ENCODE data around the gene WNT5A. TPM values are rescaled to one million over a fixed set of nuclear protein-coding genes. Genes with fewer than 3 reads are reported as not detected.

Gene WNT5A
- total RNA-seq, 3 donors from 2014 or later: 7.0 to 54.7 (median 18.7) TPM

- Histone ChIP-seq H3K27me3 (no peaks in the 10 kb centered on the region), H3K4me1 (no peaks in the 10 kb centered on the region), H3K36me3 (no peaks in the 10 kb centered on the region), H3K27ac (no peak overlapping the region), H3K4me3 (no peak overlapping the region), H3K9me3 (no peaks in the 10 kb centered on the region)
- no peak for DNase-seq (ENCODE audit: low spot score in 2 of 2)
- no peak for TF ChIP-seq POLR2A (IDR thresholded peaks at IDR 0.05)
- no peak for TF ChIP-seq CTCF (IDR thresholded peaks at IDR 0.05)
- no peak for TF ChIP-seq POLR2AphosphoS5 (IDR thresholded peaks at IDR 0.05)
- intact Hi-C loops (cut with DNase I; ENCODE audit: low total_unique reads): no loop called here
Measured at GRCh38 chr3:55449527-55449926, 37.6 kb downstream of the WNT5A start.

DNA sequence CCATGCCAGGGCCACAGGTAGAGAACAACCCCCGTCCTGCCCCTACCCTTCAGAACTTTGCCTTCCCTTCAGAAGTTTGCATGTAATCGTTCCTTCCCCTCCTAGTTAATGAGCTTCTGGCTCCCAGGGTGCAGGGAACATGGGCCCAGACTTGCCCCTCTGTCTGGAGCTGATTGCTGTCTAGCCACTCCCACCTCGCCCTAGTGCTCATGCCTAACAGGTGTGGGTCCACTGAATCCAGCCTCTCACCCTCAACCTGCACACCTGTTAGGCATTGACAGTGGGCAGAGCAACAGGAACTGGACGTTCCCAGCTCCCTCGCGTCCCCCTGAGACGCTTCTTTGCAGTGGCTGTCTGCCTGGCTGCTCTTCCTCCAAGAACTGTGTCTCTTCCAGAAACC is 40.3 kb downstream of the WNT5A start:
- TF ChIP-seq CTCF (IDR thresholded peaks at IDR 0.05) (no peak), POLR2A (IDR thresholded peaks at IDR 0.05) (no peak), POLR2AphosphoS5 (IDR thresholded peaks at IDR 0.05) (no peak)
- no peaks in the 10 kb centered on the region for H3K9me3 ChIP-seq
- DNase-seq (ENCODE audit: low spot score in 2 of 2): no peak
- no peaks in the 10 kb centered on the region for H3K4me1 ChIP-seq
- no peaks in the 10 kb centered on the region for H3K27me3 ChIP-seq
- H3K4me3 ChIP-seq: no peak overlapping the region
- no peak overlapping the region for H3K27ac ChIP-seq
- intact Hi-C loops (cut with DNase I; ENCODE audit: low total_unique reads): no loop called here
- H3K36me3 ChIP-seq: no peaks in the 10 kb centered on the region

DNA sequence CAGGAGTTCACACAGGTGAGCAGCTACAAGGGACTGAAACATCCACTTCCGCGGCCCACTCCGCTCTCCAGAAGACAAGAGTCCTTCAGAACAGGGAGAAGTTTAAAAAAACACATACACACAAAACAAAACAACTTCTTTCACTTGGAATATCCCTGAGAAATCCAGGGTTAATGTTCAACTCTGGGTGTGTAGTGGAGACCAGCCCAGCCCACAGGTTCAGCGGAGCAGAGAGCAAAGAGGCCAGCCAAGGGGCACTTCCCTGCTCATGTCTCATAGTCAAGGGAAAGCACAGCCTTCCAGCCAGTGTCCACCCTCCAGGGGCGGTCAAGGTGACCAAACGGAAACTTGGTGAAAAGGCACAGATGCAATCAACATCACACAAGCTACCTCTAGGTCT is 41.6 kb downstream of the WNT5A start:
- Histone ChIP-seq H3K9me3 (no peaks in the 10 kb centered on the region), H3K27me3 (no peaks in the 10 kb centered on the region), H3K4me1 (no peaks in the 10 kb centered on the region), H3K27ac (no peak overlapping the region), H3K36me3 (no peaks in the 10 kb centered on the region), H3K4me3 (no peak overlapping the region)
- no peak for DNase-seq (ENCODE audit: low spot score in 2 of 2)
- intact Hi-C loops (cut with DNase I; ENCODE audit: low total_unique reads): no loop called here
- no peak for TF ChIP-seq POLR2A (IDR thresholded peaks at IDR 0.05)

GRCh38 chr3:55443346-55443745 is 43.8 kb downstream of the WNT5A start:
- DNase-seq (ENCODE audit: low spot score in 2 of 2): no peak
- no peak overlapping the region for H3K27ac ChIP-seq
- H3K4me1 ChIP-seq: no peaks in the 10 kb centered on the region
- H3K36me3 ChIP-seq: no peaks in the 10 kb centered on the region
- no peaks in the 10 kb centered on the region for H3K9me3 ChIP-seq
- intact Hi-C loops (cut with DNase I; ENCODE audit: low total_unique reads): no loop called here
- TF ChIP-seq POLR2A (IDR thresholded peaks at IDR 0.05) (no peak), POLR2AphosphoS5 (IDR thresholded peaks at IDR 0.05) (no peak), CTCF (IDR thresholded peaks at IDR 0.05) (no peak)
- no peak overlapping the region for H3K4me3 ChIP-seq
- no peaks in the 10 kb centered on the region for H3K27me3 ChIP-seq

- Histone ChIP-seq H3K27ac (no peak overlapping the region), H3K27me3 (no peaks in the 10 kb centered on the region), H3K4me3 (no peak overlapping the region), H3K9me3 (no peaks in the 10 kb centered on the region), H3K4me1 (no peaks in the 10 kb centered on the region), H3K36me3 (no peaks in the 10 kb centered on the region)
- TF ChIP-seq POLR2AphosphoS5 (IDR thresholded peaks at IDR 0.05) (no peak), POLR2A (IDR thresholded peaks at IDR 0.05) (no peak), CTCF (IDR thresholded peaks at IDR 0.05) (no peak)
- DNase-seq (ENCODE audit: low spot score in 2 of 2): no peak
- intact Hi-C loops (cut with DNase I; ENCODE audit: low total_unique reads): no loop called here
Measured at GRCh38 chr3:55442861-55443260, 44.2 kb downstream of the WNT5A start.

DNA sequence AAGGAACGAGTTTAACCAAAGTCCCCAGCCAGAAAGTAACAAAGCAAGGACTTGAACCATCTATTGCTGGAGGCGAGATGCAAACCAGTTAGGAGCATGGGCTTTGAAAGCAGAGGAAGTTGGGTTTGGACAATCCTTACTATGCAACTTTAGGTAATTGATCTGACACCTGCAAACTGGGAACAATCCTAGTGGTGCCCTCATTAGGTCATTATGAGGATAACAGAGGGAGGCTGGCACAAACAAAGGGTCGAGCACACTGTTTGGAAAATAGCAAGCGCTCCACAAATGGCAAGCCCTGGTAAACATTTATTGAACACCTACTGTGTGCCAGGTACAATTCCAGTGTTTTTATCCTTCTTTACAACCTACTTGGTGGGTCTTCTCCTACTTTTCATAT is 45.6 kb downstream of the WNT5A start:
- Histone ChIP-seq H3K36me3 (no peaks in the 10 kb centered on the region), H3K27me3 (no peaks in the 10 kb centered on the region), H3K9me3 (no peaks in the 10 kb centered on the region), H3K27ac (no peak overlapping the region), H3K4me1 (no peaks in the 10 kb centered on the region), H3K4me3 (no peak overlapping the region)
- intact Hi-C loops (cut with DNase I; ENCODE audit: low total_unique reads): no loop called here
- DNase-seq (ENCODE audit: low spot score in 2 of 2): no peak
- TF ChIP-seq POLR2A (IDR thresholded peaks at IDR 0.05) (no peak), CTCF (IDR thresholded peaks at IDR 0.05) (no peak), POLR2AphosphoS5 (IDR thresholded peaks at IDR 0.05) (no peak)
